Transverse colon (tissue), 4 donors: ENCODE results near the gene TBCD.

Experiments
- POLR2AphosphoS5 ChIP-seq, 3 donors: sonication (generic); formaldehyde crosslinking; IDR thresholded peaks; one replicate each; pipeline ENCODE4 v1.6.1; 2016; ENCODE audit warnings: antibody characterized with exemption in 3 of 3
- TF ChIP-seq, protein P1 (sequence below), 5 experiments: fragments of 200-600 bp in 3 of 5; fragments of 450-650 bp in 2 of 5; sonication (generic) in 3 of 5; IDR thresholded peaks; 1 replicate in 2 of 5; 2 replicates in 3 of 5; pipeline ENCODE4 v1.5.1; 2016 to 2017; ENCODE audit warnings: antibody characterized with exemption in 5 of 5, inconsistent platforms in 3 of 5, mild to moderate bottlenecking in 2 of 5, moderate library complexity in 1 of 5

DNA sequence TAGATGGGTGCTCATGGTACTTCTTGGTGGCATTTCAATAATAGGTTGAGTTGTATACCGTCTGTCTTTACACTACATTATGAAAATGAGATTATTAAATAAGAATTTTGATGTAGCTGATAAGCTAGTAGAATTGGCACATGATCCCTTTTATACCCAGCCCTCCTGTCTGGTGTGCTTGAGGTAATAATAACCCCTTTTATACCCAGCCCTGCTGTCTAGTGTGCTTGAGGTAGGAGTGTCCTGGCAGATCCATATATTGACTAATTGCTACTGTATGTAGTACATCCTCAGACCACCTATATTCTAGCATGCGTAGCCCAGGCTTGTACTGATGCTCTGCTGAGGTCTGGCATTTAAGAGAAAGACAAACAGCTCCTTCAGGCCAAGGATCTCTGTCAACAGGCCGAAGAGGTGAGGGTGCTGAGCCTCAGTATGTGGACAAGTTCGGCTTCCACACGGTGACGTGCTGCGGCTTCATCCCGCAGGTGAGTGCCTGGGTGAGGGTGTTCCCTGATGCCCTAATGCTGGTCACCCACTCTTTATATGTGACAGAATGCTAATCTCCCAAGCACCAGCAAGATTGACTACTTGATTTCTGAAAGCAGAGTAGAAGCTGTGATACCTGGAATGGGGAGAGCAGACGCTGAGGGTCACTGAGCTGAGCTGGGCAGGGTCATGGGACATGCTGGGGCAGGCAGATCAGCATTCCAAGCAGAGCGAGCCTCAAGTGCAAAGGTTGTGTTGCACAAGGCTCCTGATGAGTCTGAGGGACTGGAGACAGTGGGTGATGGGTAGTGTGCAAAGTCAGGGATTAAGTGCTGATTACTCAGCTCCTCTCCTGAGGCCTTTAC, 10.7 kb upstream of the TBCD start:
- TF ChIP-seq, protein P1, sequence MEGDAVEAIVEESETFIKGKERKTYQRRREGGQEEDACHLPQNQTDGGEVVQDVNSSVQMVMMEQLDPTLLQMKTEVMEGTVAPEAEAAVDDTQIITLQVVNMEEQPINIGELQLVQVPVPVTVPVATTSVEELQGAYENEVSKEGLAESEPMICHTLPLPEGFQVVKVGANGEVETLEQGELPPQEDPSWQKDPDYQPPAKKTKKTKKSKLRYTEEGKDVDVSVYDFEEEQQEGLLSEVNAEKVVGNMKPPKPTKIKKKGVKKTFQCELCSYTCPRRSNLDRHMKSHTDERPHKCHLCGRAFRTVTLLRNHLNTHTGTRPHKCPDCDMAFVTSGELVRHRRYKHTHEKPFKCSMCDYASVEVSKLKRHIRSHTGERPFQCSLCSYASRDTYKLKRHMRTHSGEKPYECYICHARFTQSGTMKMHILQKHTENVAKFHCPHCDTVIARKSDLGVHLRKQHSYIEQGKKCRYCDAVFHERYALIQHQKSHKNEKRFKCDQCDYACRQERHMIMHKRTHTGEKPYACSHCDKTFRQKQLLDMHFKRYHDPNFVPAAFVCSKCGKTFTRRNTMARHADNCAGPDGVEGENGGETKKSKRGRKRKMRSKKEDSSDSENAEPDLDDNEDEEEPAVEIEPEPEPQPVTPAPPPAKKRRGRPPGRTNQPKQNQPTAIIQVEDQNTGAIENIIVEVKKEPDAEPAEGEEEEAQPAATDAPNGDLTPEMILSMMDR (IDR thresholded peaks at IDR 0.05), result no peak
- TF ChIP-seq POLR2AphosphoS5 (IDR thresholded peaks at IDR 0.05), result no peak
